ENCODE results near the gene EFHC1.

DNA sequence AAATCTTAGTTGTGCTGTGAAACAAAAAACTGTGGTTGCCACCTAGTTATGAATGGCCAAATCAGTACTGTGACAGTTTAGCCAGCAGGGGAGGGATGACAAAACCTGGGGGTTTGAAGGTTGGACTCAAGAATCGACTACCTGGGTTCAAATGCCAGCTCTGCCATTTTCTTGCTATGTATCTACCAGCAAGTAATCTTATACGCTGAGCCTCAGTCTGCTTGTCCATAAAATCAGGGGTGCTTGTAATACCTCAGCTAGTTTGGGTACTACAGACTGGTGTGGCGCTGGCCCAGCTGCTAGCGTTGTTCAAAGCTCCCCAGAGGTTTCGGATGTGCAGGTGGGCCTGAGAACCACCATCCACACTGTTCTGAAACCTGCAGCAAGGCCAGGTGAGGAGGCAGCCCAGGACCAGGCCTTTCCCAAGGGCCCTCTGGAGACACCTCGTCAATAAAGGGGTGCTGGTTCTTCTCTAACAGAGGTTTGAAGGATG lies 116.3 kb downstream of the EFHC1 start:
- TF ChIP-seq CTCF (IDR thresholded peaks at IDR 0.05) (no peak), POLR2AphosphoS5 (IDR thresholded peaks at IDR 0.05) (no peak)

All from breast epithelium (tissue), 3 donors.